T-cell (primary cell): Measurements from ENCODE around the gene IL32. TPM values are rescaled to one million over a fixed set of nuclear protein-coding genes. Genes with fewer than 3 reads are reported as not detected.

Source experiments
- ATAC-seq, 4 experiments: fragments of 200-7000 bp in 3 of 4; fragments of 150-1000 bp in 1 of 4; cut with Tn5 transposase; replicated peaks in 1 of 4; 1 replicate in 3 of 4; 2 replicates in 1 of 4; pipeline ENCODE4 v1.10.0; 2021; ENCODE audit warnings: moderate library complexity in 3 of 4, mild to moderate bottlenecking in 2 of 4, moderate number of reproducible peaks in 1 of 4
- CTCF ChIA-PET, 2 donors: fragments of 300-600 bp; sonication (Branson Sonifier 250); formaldehyde crosslinking; loops; one replicate each; lab custom pipeline; 2022; ENCODE audit warnings: antibody characterized with exemption in 2 of 2; lab: Charles Lee
- POLR2A ChIA-PET, 2 donors: fragments of 300-600 bp; sonication (Branson Sonifier 250); formaldehyde crosslinking; loops; one replicate each; lab custom pipeline; 2022; ENCODE audit warnings: antibody characterized with exemption in 2 of 2; lab: Charles Lee
- DNase-seq, 35 experiments: peaks; one replicate each; pipeline versions ENCODE4 v3.0.0 to v3.0.0-alpha.2; 2013 to 2023
- H3K27ac ChIP-seq: one replicate; pipeline ENCODE4 v1.5.1; 2013; ENCODE audit warnings: low read length
- H3K27me3 ChIP-seq, 2 experiments: replicated peaks in 1 of 2; 1 replicate in 1 of 2; 2 replicates in 1 of 2; pipeline versions ENCODE4 v1.6.1 to v1.7.0; 2013; ENCODE audit warnings: low read length in 1 of 2, mixed read lengths in 1 of 2; ENCODE audit not compliant: control insufficient read depth in 2 of 2, insufficient read depth in 2 of 2; ENCODE audit errors: extremely low read depth in 1 of 2
- H3K36me3 ChIP-seq, 2 donors: 1 replicate in 1 of 2; 2 replicates in 1 of 2; pipeline versions ENCODE4 v1.6.1 to v1.7.0; 2013; ENCODE audit warnings: low read length in 1 of 2; ENCODE audit not compliant: control insufficient read depth in 2 of 2, insufficient read depth in 1 of 2; ENCODE audit errors: extremely low read depth in 1 of 2
- H3K4me1 ChIP-seq, 2 experiments: 1 replicate in 1 of 2; 2 replicates in 1 of 2; pipeline versions ENCODE4 v1.6.1 to v1.7.0; 2013; ENCODE audit warnings: low read length in 2 of 2, mixed read lengths in 1 of 2; ENCODE audit not compliant: insufficient read depth in 2 of 2, control insufficient read depth in 1 of 2; ENCODE audit errors: extremely low read depth in 1 of 2
- H3K4me3 ChIP-seq, 2 donors: 1 replicate in 1 of 2; 2 replicates in 1 of 2; pipeline versions ENCODE4 v1.5.1 to v1.7.0; 2013; ENCODE audit warnings: mild to moderate bottlenecking in 2 of 2, low read length in 1 of 2, moderate library complexity in 1 of 2; ENCODE audit not compliant: control insufficient read depth in 1 of 2; ENCODE audit errors: extremely low read depth in 1 of 2
- H3K9me3 ChIP-seq: 2 replicates; pipeline ENCODE4 v1.7.0; 2013
- H3K27ac Mint-ChIP-seq, 2 donors: one replicate each; pipeline ENCODE4 v1.8.0; 2020 to 2021; ENCODE audit warnings: mild to moderate bottlenecking in 2 of 2, mixed read lengths in 2 of 2
- H3K27me3 Mint-ChIP-seq, 2 donors: one replicate each; pipeline ENCODE4 v1.8.0; 2021 to 2022; ENCODE audit warnings: mixed read lengths in 2 of 2
- H3K36me3 Mint-ChIP-seq: one replicate; pipeline ENCODE4 v1.8.0; 2021; ENCODE audit warnings: mixed read lengths
- H3K4me1 Mint-ChIP-seq, 3 donors: one replicate each; pipeline ENCODE4 v1.8.0; 2020 to 2022; ENCODE audit warnings: mixed read lengths in 3 of 3, mild to moderate bottlenecking in 1 of 3
- H3K4me3 Mint-ChIP-seq, 3 donors: one replicate each; pipeline ENCODE4 v1.8.0; 2020 to 2022; ENCODE audit warnings: mild to moderate bottlenecking in 3 of 3, mixed read lengths in 3 of 3, moderate library complexity in 3 of 3
- H3K9me3 Mint-ChIP-seq, 3 donors: one replicate each; pipeline ENCODE4 v1.8.0; 2020 to 2022; ENCODE audit warnings: mixed read lengths in 3 of 3
- WGBS: methylation state at CpG from one replicate; pipeline ENCODE4 v1.1.5; 2013; ENCODE audit warnings: missing lambda C conversion rate; ENCODE audit not compliant: insufficient coverage; 5-methylcytosine and 5-hydroxymethylcytosine counted together
- total RNA-seq, 35 experiments: library from RNA in 6 of 35; stranded (reverse) in 6 of 35; fragments of 120-200 nt in 1 of 35; gene quantifications; one replicate each; pipeline versions ENCODE4 v1.2.1 to v1.2.4 and lab custom pipeline; 2013 to 2026

IL32 gene
- total RNA-seq, 5 donors from 2014 or later (not counting 1 experiment from before 2014, with no cell fraction given): 736 to 1,200 (median 999) TPM

GRCh38 chr16:3092501-3092941, 27.1 kb downstream of the IL32 start:
- H3K9me3 Mint-ChIP-seq: no peaks in the 10 kb centered on the region
- no peak for ATAC-seq
- 94% methylated on average over 15 of the region's 20 CpGs for WGBS
- no peak overlapping the region for H3K27ac ChIP-seq
- H3K9me3 ChIP-seq: no peaks in the 10 kb centered on the region
- H3K4me1 ChIP-seq: peaks cover 5 to 73% of the 10 kb centered on the region in 2 experiments
- peaks cover 34 to 48% (median 45%) of the 10 kb centered on the region in 3 donors for H3K4me1 Mint-ChIP-seq
- no peak overlapping the region for H3K4me3 ChIP-seq
- H3K27ac Mint-ChIP-seq: no peak overlapping the region
- H3K4me3 Mint-ChIP-seq: no peak overlapping the region
- no peaks in the 10 kb centered on the region for H3K36me3 ChIP-seq
- H3K27me3 Mint-ChIP-seq: no peaks in the 10 kb centered on the region
- ChIA-PET CTCF (interaction anchor here in 1 of 2 donors (0.7 kb wide), 1 partner anchor 37 kb away, joined by 4 read pairs; no protein-coding TSS in a partner anchor), POLR2A (no interaction called here)
- H3K27me3 ChIP-seq: no peaks in the 10 kb centered on the region
- no peaks in the 10 kb centered on the region for H3K36me3 Mint-ChIP-seq
- DNase-seq: no peak

DNA sequence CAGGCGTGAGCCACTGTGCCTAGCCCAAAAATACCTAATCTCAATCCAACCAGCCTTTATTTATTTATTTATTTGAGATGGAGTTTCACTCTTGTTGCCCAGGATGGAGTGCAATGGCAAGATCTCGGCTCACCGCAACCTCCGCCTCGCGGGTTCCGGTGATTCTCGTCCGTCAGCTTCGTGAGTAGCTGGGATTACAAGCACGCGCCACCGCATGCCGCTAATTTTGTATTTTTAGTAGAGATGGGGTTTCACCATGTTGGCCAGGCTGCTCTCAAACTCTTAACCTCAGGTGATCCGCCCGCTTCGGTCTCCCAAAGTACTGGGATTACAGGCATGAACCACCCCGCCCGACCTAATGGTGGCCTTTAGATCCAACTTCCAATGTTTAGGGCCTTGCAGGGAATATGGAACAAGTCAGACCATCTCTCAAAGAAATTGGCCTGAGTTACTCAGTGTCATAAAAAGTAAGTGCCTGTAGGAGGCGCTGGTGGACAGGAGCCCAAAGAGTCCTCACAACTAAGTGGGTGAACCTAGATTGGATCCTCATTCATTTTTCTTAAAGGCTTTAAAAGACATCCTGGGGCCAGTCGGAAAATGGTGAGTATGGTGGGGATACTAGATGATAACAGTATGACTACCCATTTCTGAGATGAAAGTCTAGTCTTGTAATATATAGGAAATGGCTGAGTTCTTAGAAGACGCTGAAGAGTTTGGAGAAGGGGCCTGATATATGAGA, 29.0 kb downstream of the IL32 start:
- ChIA-PET CTCF (interaction anchor here (0.7 to 1.1 kb wide), 2 partner anchors 35 to 71 kb away, joined by 3 to 4 read pairs; partner anchors contain the start of genes HCFC1R1 (in 1 of the 2) and THOC6 (in 1 of the 2)), POLR2A (no interaction called here)
- no peaks in the 10 kb centered on the region for H3K9me3 Mint-ChIP-seq
- Histone ChIP-seq H3K27ac (no peak overlapping the region), H3K9me3 (no peaks in the 10 kb centered on the region), H3K36me3 (no peaks in the 10 kb centered on the region), H3K4me1 (peaks cover 3 to 60% of the 10 kb centered on the region in 2 experiments), H3K27me3 (no peaks in the 10 kb centered on the region), H3K4me3 (no peak overlapping the region)
- peak; percentile 42 to 51 (median 47) for ATAC-seq
- peak in 26 of 35 experiments; percentile 8 to 82 (median 49) for DNase-seq
- H3K27me3 Mint-ChIP-seq: no peaks in the 10 kb centered on the region
- peaks cover 21 to 39% (median 38%) of the 10 kb centered on the region in 3 donors for H3K4me1 Mint-ChIP-seq
- H3K4me3 Mint-ChIP-seq: peak overlapping the region in 1 of 3 donors; percentile 38
- H3K27ac Mint-ChIP-seq: peak overlapping the region; percentile 68 to 79
- no peaks in the 10 kb centered on the region for H3K36me3 Mint-ChIP-seq
- 92% methylated on average over 13 of the region's 22 CpGs for WGBS

DNA sequence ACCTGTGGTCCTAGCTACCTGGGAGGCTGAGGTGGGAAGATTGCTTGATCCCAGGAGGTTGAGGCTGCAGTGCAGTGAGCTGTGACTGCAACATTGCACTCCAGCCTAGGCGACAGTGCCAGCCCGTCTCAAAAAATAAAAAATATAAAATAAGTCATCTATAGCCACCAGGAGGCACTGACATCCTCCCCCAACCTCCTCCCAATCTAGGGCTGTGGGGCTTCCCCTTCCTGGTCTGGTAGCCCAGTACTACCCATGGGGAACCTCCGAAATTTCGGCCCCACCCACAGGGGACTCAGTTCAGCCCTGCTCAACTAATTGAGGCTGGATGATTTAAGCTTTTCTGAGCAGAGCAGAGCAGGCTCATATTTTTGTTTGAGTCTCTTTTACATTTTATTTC, 30.4 kb downstream of the IL32 start:
- Mint-ChIP-seq H3K9me3 (no peaks in the 10 kb centered on the region), H3K36me3 (no peaks in the 10 kb centered on the region), H3K27ac (peak overlapping the region; percentile 75 to 86), H3K27me3 (no peaks in the 10 kb centered on the region), H3K4me3 (peak overlapping the region in 1 of 3 donors; percentile 10), H3K4me1 (peaks cover 28 to 46% (median 43%) of the 10 kb centered on the region in 3 donors)
- H3K9me3 ChIP-seq: no peaks in the 10 kb centered on the region
- no peaks in the 10 kb centered on the region for H3K27me3 ChIP-seq
- H3K4me1 ChIP-seq: peaks cover 11 to 64% of the 10 kb centered on the region in 2 experiments
- H3K36me3 ChIP-seq: no peaks in the 10 kb centered on the region
- ChIA-PET CTCF (interaction anchor here (0.5 to 1.8 kb wide), 8 partner anchors 32 to 317 kb away, joined by 3 to 9 read pairs (median 4); partner anchors contain the start of gene ZNF213 (in 1 of the 2)), POLR2A (no interaction called here)
- no peak overlapping the region for H3K4me3 ChIP-seq
- peak overlapping the region; percentile 55 for H3K27ac ChIP-seq
- DNase-seq (peak in 33 of 35 experiments; percentile 25 to 82 (median 51)), ATAC-seq (peak; percentile 52 to 65 (median 56))
- WGBS: no CpG with 5 or more reads among the region's 4 CpGs

DNA sequence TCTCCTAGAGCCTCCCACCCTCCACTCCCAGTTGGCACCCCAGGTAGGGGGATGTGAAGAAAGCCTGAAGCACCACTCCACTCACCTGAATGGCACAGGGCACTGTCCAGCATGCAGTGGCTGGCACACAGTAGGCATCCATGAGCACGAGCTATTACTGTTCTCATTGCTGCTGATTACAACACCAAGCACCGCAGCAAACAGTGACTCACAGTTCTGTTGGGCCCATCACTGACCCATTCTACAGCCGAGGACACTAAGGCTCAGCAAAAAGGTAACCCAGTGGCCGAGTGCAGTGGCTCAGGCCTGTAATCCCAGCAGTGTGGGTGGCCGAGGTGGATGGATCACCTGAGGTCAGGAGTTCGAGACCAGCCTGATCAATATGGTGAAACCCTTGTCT, 30.9 kb downstream of the IL32 start:
- CTCF ChIA-PET: interaction anchor here (0.6 to 1.8 kb wide), 6 partner anchors 32 to 316 kb away, joined by 3 to 9 read pairs (median 4); no protein-coding TSS in a partner anchor
- no peak overlapping the region for H3K4me3 ChIP-seq
- no peaks in the 10 kb centered on the region for H3K36me3 ChIP-seq
- 92% methylated on average over 5 of the region's 6 CpGs for WGBS
- H3K9me3 ChIP-seq: no peaks in the 10 kb centered on the region
- Mint-ChIP-seq H3K9me3 (no peaks in the 10 kb centered on the region), H3K4me1 (peaks cover 28 to 46% (median 43%) of the 10 kb centered on the region in 3 donors), H3K4me3 (no peak overlapping the region), H3K27me3 (no peaks in the 10 kb centered on the region), H3K27ac (peak overlapping the region; percentile 75 to 86), H3K36me3 (no peaks in the 10 kb centered on the region)
- POLR2A ChIA-PET: no interaction called here
- peaks cover 16 to 64% of the 10 kb centered on the region in 2 experiments for H3K4me1 ChIP-seq
- no peak for DNase-seq
- H3K27ac ChIP-seq: peak overlapping the region; percentile 55
- H3K27me3 ChIP-seq: no peaks in the 10 kb centered on the region
- ATAC-seq: no peak

DNA sequence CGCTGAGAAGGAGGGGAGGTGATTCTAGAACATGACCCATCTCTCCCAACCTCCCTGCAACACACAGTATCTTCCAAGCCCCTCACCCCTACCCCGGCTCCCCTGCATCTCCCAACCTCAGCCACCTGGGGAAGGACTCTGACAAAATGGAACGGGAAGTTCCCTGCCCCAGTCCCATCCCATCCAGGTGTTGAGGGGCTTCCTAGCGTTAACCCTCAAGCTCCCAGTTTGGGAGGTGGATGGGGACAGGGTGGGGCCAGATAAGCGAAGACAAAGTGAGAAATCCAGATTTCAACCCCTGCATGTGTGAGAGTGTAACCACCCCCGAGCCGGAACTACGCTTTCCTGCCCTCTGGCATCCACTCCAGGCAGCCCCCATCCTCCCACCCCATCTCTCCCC, 31.8 kb downstream of the IL32 start:
- Mint-ChIP-seq H3K4me1 (peaks cover 34 to 49% (median 44%) of the 10 kb centered on the region in 3 donors), H3K27ac (peak overlapping the region; percentile 23 to 69), H3K4me3 (no peak overlapping the region), H3K9me3 (no peaks in the 10 kb centered on the region), H3K36me3 (no peaks in the 10 kb centered on the region), H3K27me3 (no peaks in the 10 kb centered on the region)
- no peak for DNase-seq
- POLR2A ChIA-PET: no interaction called here
- ATAC-seq: no peak
- no CpG with 5 or more reads among the region's 8 CpGs for WGBS
- H3K27me3 ChIP-seq: no peaks in the 10 kb centered on the region
- CTCF ChIA-PET: interaction anchor here (0.6 to 3.0 kb wide), 5 partner anchors 22 to 52 kb away, joined by 3 to 8 read pairs (median 5); partner anchors contain the start of gene ZNF213 (in 1 of the 2)
- no peaks in the 10 kb centered on the region for H3K9me3 ChIP-seq
- H3K27ac ChIP-seq: no peak overlapping the region
- peaks cover 16 to 67% of the 10 kb centered on the region in 2 experiments for H3K4me1 ChIP-seq
- no peak overlapping the region for H3K4me3 ChIP-seq
- H3K36me3 ChIP-seq: no peaks in the 10 kb centered on the region
